Prostate gland (tissue), 2 donors: ENCODE results near the gene GSX2. TPM values are rescaled to one million over a fixed set of nuclear protein-coding genes. Genes with fewer than 3 reads are reported as not detected.
A peak's percentile ranks its signal among the peaks of the same experiment; 100 is the strongest.

Experiments
- DNase-seq: peaks from one replicate; pipeline ENCODE4 v3.0.0-alpha.2; 2019; ENCODE audit warnings: low spot score
- H3K27ac ChIP-seq, 2 donors: fragments of 200-600 bp; sonication (generic); 2 replicates each; pipeline ENCODE4 v1.5.1; 2017 to 2019
- H3K27me3 ChIP-seq: fragments of 200-600 bp; sonication (generic); replicated peaks from 2 replicates; pipeline ENCODE4 v1.5.1; 2019; ENCODE audit not compliant: insufficient read depth
- H3K36me3 ChIP-seq, 2 donors: fragments of 200-600 bp; sonication (generic); 1 replicate in 1 of 2; 2 replicates in 1 of 2; pipeline versions ENCODE4 v1.5.1 to v1.8.1; 2017 to 2019
- H3K4me1 ChIP-seq: fragments of 200-600 bp; sonication (generic); replicated peaks from 2 replicates; pipeline ENCODE4 v1.5.1; 2019
- H3K4me3 ChIP-seq, 2 donors: fragments of 200-600 bp; sonication (generic); 2 replicates each; pipeline ENCODE4 v1.5.1; 2017 to 2019
- H3K9me3 ChIP-seq: fragments of 200-600 bp; sonication (generic); 2 replicates; pipeline ENCODE4 v1.5.1; 2017
- POLR2A ChIP-seq: fragments of 450-650 bp; IDR thresholded peaks from one replicate; pipeline ENCODE4 v1.6.1; 2016; ENCODE audit warnings: antibody characterized with exemption, mild to moderate bottlenecking
- POLR2AphosphoS5 ChIP-seq: sonication (generic); formaldehyde crosslinking; IDR thresholded peaks from one replicate; pipeline ENCODE4 v1.6.1; 2017; ENCODE audit warnings: antibody characterized with exemption
- WGBS: methylation state at CpG from one replicate; pipeline ENCODE4 v1.1.5; 2018; 5-methylcytosine and 5-hydroxymethylcytosine counted together
- intact Hi-C: fragments of 100-400 bp; cut with DNase I; formaldehyde crosslinking; loops from one replicate; pipeline ENCODE4 v1.14.2; 2022
- total RNA-seq, 2 donors: library from RNA; depleted of rRNA; stranded (reverse); fragments of >200 nt; gene quantifications; one replicate each; pipeline ENCODE4 v1.1.0, GENCODE V29; 2016
- TF ChIP-seq, protein P1 (sequence below), 4 experiments: fragments of 200-600 bp in 2 of 4; fragments of 450-650 bp in 2 of 4; sonication (generic) in 2 of 4; IDR thresholded peaks; 1 replicate in 3 of 4; 2 replicates in 1 of 4; pipeline ENCODE4 v1.5.1; 2016 to 2019; ENCODE audit warnings: antibody characterized with exemption in 4 of 4, mild to moderate bottlenecking in 2 of 4, moderate library complexity in 2 of 4

GSX2 gene
- total RNA-seq, 2 donors from 2014 or later = not detected

DNA sequence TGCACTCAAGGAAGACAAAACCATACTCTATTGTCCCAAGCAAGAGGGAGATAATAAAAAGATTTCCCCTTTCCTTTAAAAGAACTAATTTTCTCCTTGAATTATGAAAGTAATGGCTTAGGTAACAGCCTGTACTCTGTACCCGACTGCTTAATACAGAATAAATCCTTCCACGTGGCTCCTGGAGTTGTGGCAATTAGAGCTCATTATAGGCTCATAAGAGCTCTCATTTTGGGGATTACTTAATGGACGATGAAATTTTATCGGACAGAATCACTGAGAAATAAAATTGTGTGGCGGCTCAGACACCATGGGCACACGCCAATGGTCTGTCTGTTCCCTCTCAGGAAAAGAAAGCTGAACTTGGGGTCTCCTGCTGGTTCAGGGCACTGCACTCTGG, 2.8 kb upstream of the GSX2 start:
- no peak for DNase-seq
- H3K4me1 ChIP-seq = peaks cover 9% of the 10 kb centered on the region
- TF ChIP-seq, protein P1, sequence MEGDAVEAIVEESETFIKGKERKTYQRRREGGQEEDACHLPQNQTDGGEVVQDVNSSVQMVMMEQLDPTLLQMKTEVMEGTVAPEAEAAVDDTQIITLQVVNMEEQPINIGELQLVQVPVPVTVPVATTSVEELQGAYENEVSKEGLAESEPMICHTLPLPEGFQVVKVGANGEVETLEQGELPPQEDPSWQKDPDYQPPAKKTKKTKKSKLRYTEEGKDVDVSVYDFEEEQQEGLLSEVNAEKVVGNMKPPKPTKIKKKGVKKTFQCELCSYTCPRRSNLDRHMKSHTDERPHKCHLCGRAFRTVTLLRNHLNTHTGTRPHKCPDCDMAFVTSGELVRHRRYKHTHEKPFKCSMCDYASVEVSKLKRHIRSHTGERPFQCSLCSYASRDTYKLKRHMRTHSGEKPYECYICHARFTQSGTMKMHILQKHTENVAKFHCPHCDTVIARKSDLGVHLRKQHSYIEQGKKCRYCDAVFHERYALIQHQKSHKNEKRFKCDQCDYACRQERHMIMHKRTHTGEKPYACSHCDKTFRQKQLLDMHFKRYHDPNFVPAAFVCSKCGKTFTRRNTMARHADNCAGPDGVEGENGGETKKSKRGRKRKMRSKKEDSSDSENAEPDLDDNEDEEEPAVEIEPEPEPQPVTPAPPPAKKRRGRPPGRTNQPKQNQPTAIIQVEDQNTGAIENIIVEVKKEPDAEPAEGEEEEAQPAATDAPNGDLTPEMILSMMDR (IDR thresholded peaks at IDR 0.05) = no peak
- TF ChIP-seq POLR2A (no peak), POLR2AphosphoS5 (no peak)
- H3K4me3 ChIP-seq = no peak overlapping the region
- no peaks in the 10 kb centered on the region for H3K36me3 ChIP-seq
- H3K9me3 ChIP-seq = no peaks in the 10 kb centered on the region
- WGBS = 49% methylated on average over 6 of the region's 6 CpGs
- intact Hi-C loops = no loop called here
- peaks cover 65% of the 10 kb centered on the region for H3K27me3 ChIP-seq
- no peak overlapping the region for H3K27ac ChIP-seq

DNA sequence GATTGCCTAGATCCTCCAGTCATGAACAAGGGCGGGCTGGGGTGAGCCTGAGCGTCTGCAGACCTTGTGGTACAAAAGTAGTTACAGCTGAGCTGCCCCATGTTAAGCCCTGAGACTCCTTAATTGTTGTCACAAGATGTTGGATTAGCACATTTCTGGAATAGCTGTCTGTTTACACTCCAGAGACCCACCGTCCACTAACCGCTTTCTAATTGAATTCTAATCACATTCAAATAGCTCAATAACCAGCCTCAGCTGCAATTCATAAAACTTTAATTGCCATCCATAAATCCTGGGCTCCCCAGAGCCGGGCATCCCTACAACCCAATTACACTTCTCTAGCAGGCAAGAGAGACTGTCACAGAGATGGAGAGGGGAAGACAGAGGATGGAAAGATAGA, 1.6 kb upstream of the GSX2 start:
- intact Hi-C loops = no loop called here
- Histone ChIP-seq H3K27ac (no peak overlapping the region), H3K4me3 (no peak overlapping the region), H3K9me3 (no peaks in the 10 kb centered on the region), H3K27me3 (peaks cover 62% of the 10 kb centered on the region), H3K4me1 (peaks cover 9% of the 10 kb centered on the region), H3K36me3 (no peaks in the 10 kb centered on the region)
- no peak for DNase-seq
- 16% methylated on average over 5 of the region's 5 CpGs for WGBS
- TF ChIP-seq POLR2A = no peak
- TF ChIP-seq POLR2AphosphoS5 = no peak
- TF ChIP-seq, protein P1 (IDR thresholded peaks at IDR 0.05) = no peak

DNA sequence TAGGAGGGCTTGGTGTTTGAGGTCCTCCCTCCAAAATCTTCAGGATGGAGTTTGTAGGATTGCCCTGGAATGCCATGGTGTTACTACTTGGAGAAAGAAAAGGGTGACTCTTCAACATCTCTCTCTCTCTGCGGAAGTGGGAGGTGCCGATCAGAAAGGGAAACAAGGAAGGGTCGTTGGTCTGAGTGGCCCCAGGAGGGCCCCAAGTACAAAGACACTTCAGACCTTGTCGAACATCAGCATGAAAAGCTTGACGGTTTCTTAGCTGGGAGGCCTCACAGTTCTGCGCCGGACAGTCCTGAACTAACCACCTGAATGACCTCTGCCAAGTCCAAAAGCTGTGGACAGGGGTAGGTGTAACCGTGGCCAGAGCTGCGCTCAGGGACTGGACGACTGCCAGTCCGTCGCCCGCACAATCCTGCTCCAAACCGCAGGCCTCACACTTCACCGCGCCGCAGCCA, 646 bp upstream of the GSX2 start:
- no peak for DNase-seq
- intact Hi-C loops = no loop called here
- Histone ChIP-seq H3K36me3 (no peaks in the 10 kb centered on the region), H3K9me3 (no peaks in the 10 kb centered on the region), H3K27ac (no peak overlapping the region), H3K27me3 (peaks cover 60% of the 10 kb centered on the region), H3K4me3 (peak overlapping the region in 1 of 2 donors; percentile 5), H3K4me1 (peaks cover 9% of the 10 kb centered on the region)
- TF ChIP-seq POLR2AphosphoS5 (no peak), POLR2A (no peak)
- TF ChIP-seq, protein P1 (IDR thresholded peaks at IDR 0.05) = no peak
- WGBS = 2% methylated on average over 17 of the region's 17 CpGs

DNA sequence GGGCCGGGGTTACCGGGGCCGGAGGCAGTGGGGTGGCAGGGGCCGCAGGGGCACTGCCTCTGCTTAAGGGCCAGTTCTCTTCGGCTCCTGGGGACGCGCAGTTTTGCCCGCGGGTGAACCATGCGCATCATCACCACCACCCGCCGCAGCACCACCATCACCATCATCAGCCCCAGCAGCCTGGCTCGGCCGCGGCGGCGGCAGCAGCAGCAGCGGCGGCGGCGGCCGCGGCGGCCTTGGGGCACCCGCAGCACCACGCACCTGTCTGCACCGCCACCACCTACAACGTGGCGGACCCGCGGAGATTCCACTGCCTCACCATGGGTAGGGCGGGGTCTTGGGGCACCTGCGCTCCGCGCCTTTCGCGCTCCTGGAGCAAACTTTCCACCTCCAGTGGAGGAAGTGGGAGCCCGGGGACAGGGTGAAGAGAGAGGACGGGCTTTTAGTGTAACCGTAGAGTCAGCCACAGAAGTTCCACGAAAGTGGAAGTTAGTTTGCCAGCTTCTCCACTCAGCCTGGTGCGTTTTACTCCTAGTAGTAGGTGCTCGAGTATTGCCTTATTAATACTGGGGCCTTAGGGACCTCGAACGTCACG, 729 bp downstream of the GSX2 start:
- peaks cover 53% of the 10 kb centered on the region for H3K27me3 ChIP-seq
- H3K4me1 ChIP-seq = peaks cover 9% of the 10 kb centered on the region
- H3K27ac ChIP-seq = no peak overlapping the region
- no peaks in the 10 kb centered on the region for H3K36me3 ChIP-seq
- intact Hi-C loops = no loop called here
- no peaks in the 10 kb centered on the region for H3K9me3 ChIP-seq
- peak overlapping the region; percentile 3 to 5 for H3K4me3 ChIP-seq
- 1% methylated on average over 44 of the region's 46 CpGs for WGBS
- TF ChIP-seq POLR2AphosphoS5 = no peak
- no peak for DNase-seq

DNA sequence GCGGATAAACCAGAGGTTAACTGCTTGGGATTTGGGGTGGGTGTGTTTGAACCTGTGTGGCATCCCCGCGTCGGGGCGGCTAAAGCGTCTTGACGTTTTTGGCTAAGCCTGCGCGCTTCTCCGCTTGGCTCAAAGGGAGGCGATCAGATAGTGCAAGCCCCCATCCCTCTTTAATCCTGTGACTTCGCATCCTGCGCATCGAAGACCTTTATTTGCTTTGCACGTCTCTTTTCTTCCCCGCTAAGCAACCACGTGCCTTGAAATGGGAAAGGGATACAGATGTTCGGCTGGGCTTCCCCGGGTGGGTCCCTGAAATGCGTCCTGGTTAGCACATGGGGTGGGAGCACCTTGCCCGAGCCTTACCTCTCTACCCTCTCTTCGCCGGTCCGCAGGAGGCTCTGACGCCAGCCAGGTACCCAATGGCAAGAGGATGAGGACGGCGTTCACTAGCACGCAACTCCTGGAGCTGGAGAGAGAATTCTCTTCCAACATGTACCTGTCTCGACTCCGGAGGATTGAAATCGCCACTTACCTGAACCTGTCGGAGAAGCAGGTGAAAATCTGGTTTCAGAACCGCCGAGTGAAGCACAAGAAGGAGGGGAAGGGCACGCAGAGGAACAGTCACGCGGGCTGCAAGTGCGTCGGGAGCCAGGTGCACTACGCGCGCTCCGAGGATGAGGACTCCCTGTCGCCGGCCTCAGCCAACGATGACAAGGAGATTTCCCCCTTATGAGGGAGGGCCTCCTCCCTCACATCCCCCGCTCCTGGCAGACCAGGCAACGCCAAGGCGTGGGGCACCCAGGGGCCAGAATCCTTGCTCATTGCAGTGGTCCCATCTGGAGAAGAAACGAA, 1.5 kb downstream of the GSX2 start:
- TF ChIP-seq, protein P1 (IDR thresholded peaks at IDR 0.05) = no peak
- TF ChIP-seq POLR2A (no peak), POLR2AphosphoS5 (no peak)
- 10% methylated on average over 47 of the region's 50 CpGs for WGBS
- Histone ChIP-seq H3K4me1 (peaks cover 9% of the 10 kb centered on the region), H3K36me3 (no peaks in the 10 kb centered on the region), H3K27me3 (peaks cover 49% of the 10 kb centered on the region), H3K27ac (no peak overlapping the region), H3K9me3 (no peaks in the 10 kb centered on the region), H3K4me3 (no peak overlapping the region)
- intact Hi-C loops = no loop called here
- DNase-seq = no peak
